HEK293 (cell line): ENCODE data around the gene MTCL1.

Experiments
- CTCF ChIA-PET: fragments of 350-600 bp; formaldehyde crosslinking; extraction: SDS; loops from one replicate; lab custom pipeline; 2021; ENCODE audit warnings: antibody characterized with exemption; lab: Yijun Ruan, JAX
- POLR2A ChIA-PET: fragments of 300-600 bp; formaldehyde crosslinking; extraction: SDS; loops from one replicate; lab custom pipeline; 2020; ENCODE audit warnings: antibody characterized with exemption, inconsistent platforms; lab: Yijun Ruan, JAX
- H3K27ac ChIP-seq: fragments of 200-500 bp; sonication (Bioruptor generic); 2 replicates; pipeline ENCODE4 v1.5.1; 2014; ENCODE audit warnings: low read depth, low read length, control low read depth, inconsistent platforms; ENCODE audit errors: extremely low read depth
- H3K36me3 ChIP-seq, 2 experiments: fragments of 200-500 bp in 1 of 2; sonication (Bioruptor generic) in 1 of 2; 1 replicate in 1 of 2; 2 replicates in 1 of 2; pipeline ENCODE4 v1.5.1; 2014 to 2017; ENCODE audit warnings: inconsistent platforms in 2 of 2, low read length in 2 of 2; ENCODE audit not compliant: control insufficient read depth in 2 of 2, insufficient read depth in 1 of 2
- H3K4me1 ChIP-seq: fragments of 200-500 bp; sonication (Bioruptor generic); 2 replicates; pipeline ENCODE4 v1.5.1; 2014; ENCODE audit warnings: mild to moderate bottlenecking, low read length, inconsistent platforms; ENCODE audit not compliant: control insufficient read depth, insufficient read depth
- H3K4me3 ChIP-seq: 2 replicates; pipeline ENCODE4 v1.5.1; 2011; ENCODE audit warnings: low read depth, mild to moderate bottlenecking, control low read depth, low read length, moderate library complexity
- H3K9me3 ChIP-seq: fragments of 200-500 bp; sonication (Bioruptor generic); 2 replicates; pipeline ENCODE4 v1.5.1; 2014; ENCODE audit warnings: low read depth, low read length, inconsistent platforms; ENCODE audit not compliant: control insufficient read depth, insufficient read depth
- GLIS1 ChIP-seq: fragments of 450-650 bp; formaldehyde crosslinking; IDR thresholded peaks from 2 replicates; pipeline ENCODE4 v1.5.1; 2016; ENCODE audit warnings: missing biosample characterization, missing genetic modification characterization
- GLIS2 ChIP-seq: fragments of 450-650 bp; formaldehyde crosslinking; IDR thresholded peaks from 2 replicates; pipeline ENCODE4 v1.5.1; 2016; ENCODE audit warnings: missing biosample characterization, missing genetic modification characterization
- HOXA7 ChIP-seq: sonication (generic); formaldehyde crosslinking; IDR thresholded peaks from 2 replicates; pipeline ENCODE4 v1.8.1; 2022; ENCODE audit warnings: missing genetic modification reagents, borderline replicate concordance
- SETDB1 ChIP-seq: IDR thresholded peaks from one replicate; pipeline ENCODE4 v1.6.1; 2017; ENCODE audit warnings: mild to moderate bottlenecking, low read length, moderate library complexity, mixed read lengths; ENCODE audit not compliant: insufficient read length
- YY1 ChIP-seq: fragments of 450-650 bp; formaldehyde crosslinking; IDR thresholded peaks from 2 replicates; pipeline ENCODE4 v1.5.1; 2018; ENCODE audit warnings: missing biosample characterization, missing genetic modification characterization
- ZBTB8A ChIP-seq: fragments of 450-650 bp; formaldehyde crosslinking; IDR thresholded peaks from 2 replicates; pipeline ENCODE4 v1.5.1; 2016; ENCODE audit warnings: missing biosample characterization, missing genetic modification characterization
- ZFP3 ChIP-seq: fragments of 450-650 bp; formaldehyde crosslinking; IDR thresholded peaks from 2 replicates; pipeline ENCODE4 v1.5.1; 2016; ENCODE audit warnings: low read depth, missing biosample characterization, missing genetic modification characterization
- ZNF155 ChIP-seq: fragments of 450-650 bp; formaldehyde crosslinking; IDR thresholded peaks from 2 replicates; pipeline ENCODE4 v1.5.1; 2016; ENCODE audit warnings: missing biosample characterization, missing genetic modification characterization
- ZNF2 ChIP-seq: fragments of 450-650 bp; formaldehyde crosslinking; IDR thresholded peaks from 2 replicates; pipeline ENCODE4 v1.5.1; 2016; ENCODE audit warnings: missing biosample characterization, missing genetic modification characterization
- ZNF202 ChIP-seq: fragments of 450-650 bp; formaldehyde crosslinking; IDR thresholded peaks from 2 replicates; pipeline ENCODE4 v1.5.1; 2016; ENCODE audit warnings: missing biosample characterization, missing genetic modification characterization, borderline replicate concordance
- ZNF23 ChIP-seq: fragments of 450-650 bp; formaldehyde crosslinking; IDR thresholded peaks from 2 replicates; pipeline ENCODE4 v1.5.1; 2016; ENCODE audit warnings: missing biosample characterization, missing genetic modification characterization, borderline replicate concordance
- ZNF354C ChIP-seq: fragments of 450-650 bp; formaldehyde crosslinking; IDR thresholded peaks from 2 replicates; pipeline ENCODE4 v1.5.1; 2016; ENCODE audit warnings: missing biosample characterization, missing genetic modification characterization, low read depth, borderline replicate concordance
- ZNF433 ChIP-seq: fragments of 450-650 bp; formaldehyde crosslinking; IDR thresholded peaks from 2 replicates; pipeline ENCODE4 v1.5.1; 2016; ENCODE audit warnings: missing biosample characterization, missing genetic modification characterization, low read depth
- ZNF510 ChIP-seq: fragments of 450-650 bp; formaldehyde crosslinking; IDR thresholded peaks from 2 replicates; pipeline ENCODE4 v1.5.1; 2018; ENCODE audit warnings: mild to moderate bottlenecking, missing genetic modification characterization, missing biosample characterization; ENCODE audit not compliant: insufficient replicate concordance
- ZNF518A ChIP-seq: fragments of 450-650 bp; formaldehyde crosslinking; conservative IDR thresholded peaks from 2 replicates; pipeline ENCODE4 v1.5.1; 2016; ENCODE audit warnings: low read depth, missing biosample characterization, missing genetic modification characterization
- ZNF529 ChIP-seq: fragments of 450-650 bp; formaldehyde crosslinking; IDR thresholded peaks from 2 replicates; pipeline ENCODE4 v1.5.1; 2017; ENCODE audit warnings: missing genetic modification characterization, missing biosample characterization; ENCODE audit not compliant: insufficient replicate concordance
- ZNF555 ChIP-seq: fragments of 450-650 bp; formaldehyde crosslinking; conservative IDR thresholded peaks from 2 replicates; pipeline ENCODE4 v1.5.1; 2017; ENCODE audit warnings: missing biosample characterization, mild to moderate bottlenecking, missing genetic modification characterization, inconsistent platforms
- ZNF626 ChIP-seq: fragments of 450-650 bp; sonication (Bioruptor Pico); formaldehyde crosslinking; IDR thresholded peaks from 2 replicates; pipeline ENCODE4 v1.5.1; 2018; ENCODE audit warnings: missing biosample characterization, missing genetic modification characterization, inconsistent platforms
- TF ChIP-seq, protein P1 (sequence below): fragments of 450-650 bp; formaldehyde crosslinking; IDR thresholded peaks from 2 replicates; pipeline ENCODE4 v1.5.1; 2016; ENCODE audit warnings: missing biosample characterization, missing genetic modification characterization
- TF ChIP-seq, protein P2 (sequence below): fragments of 450-650 bp; formaldehyde crosslinking; IDR thresholded peaks from 2 replicates; pipeline ENCODE4 v1.5.1; 2016; ENCODE audit warnings: missing biosample characterization, missing genetic modification characterization

The MTCL1 gene

DNA sequence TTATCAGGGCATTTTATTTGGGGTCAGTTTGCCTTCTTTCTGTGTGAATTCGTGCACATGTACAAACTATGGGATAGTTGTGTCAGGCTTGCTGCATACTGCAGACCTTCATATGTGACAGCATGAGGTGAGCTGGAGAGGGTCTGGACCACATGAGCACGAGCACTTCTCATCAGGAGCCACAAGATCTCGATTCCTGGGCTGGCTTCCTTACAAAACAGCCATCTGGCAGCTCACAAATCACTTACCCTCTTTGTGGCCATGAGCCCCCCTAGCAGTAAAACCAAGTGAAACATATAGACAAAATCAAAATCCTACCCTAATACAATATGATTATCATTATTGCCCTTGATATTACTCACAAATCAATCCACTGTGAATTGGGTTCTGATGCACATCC is 121.2 kb downstream of the MTCL1 start (continued):
- TF ChIP-seq ZNF510 (tag by site-specific recombination) (no peak), YY1 (no peak), ZNF433 (no peak), ZNF23 (tag by site-specific recombination) (no peak), ZNF529 (tag by site-specific recombination) (no peak)

GRCh38 chr18:8826971-8827370 is 121.6 kb downstream of the MTCL1 start:
- POLR2A ChIA-PET, result no interaction called here
- no peaks in the 10 kb centered on the region for H3K4me1 ChIP-seq
- H3K27ac ChIP-seq, result no peak overlapping the region
- peaks cover 0 to 30% of the 10 kb centered on the region in 2 experiments; a peak in 2 of 3 replicates for H3K36me3 ChIP-seq
- no peak for TF ChIP-seq ZNF518A
- no peak for TF ChIP-seq GLIS2 (tag by site-specific recombination)
- H3K9me3 ChIP-seq, result no peaks in the 10 kb centered on the region
- H3K4me3 ChIP-seq, result no peak overlapping the region
- CTCF ChIA-PET, result no interaction called here

- TF ChIP-seq ZNF155 (no peak), SETDB1 (no peak), ZNF555 (tag by site-specific recombination) (no peak), GLIS1 (tag by site-specific recombination) (no peak), HOXA7 (CRISPR knock-in tag) (no peak), ZBTB8A (tag by site-specific recombination) (no peak), ZNF510 (tag by site-specific recombination) (no peak), ZNF626 (no peak), ZFP3 (tag by site-specific recombination) (no peak), ZNF202 (tag by site-specific recombination) (no peak), ZNF354C (tag by site-specific recombination) (no peak), ZNF2 (tag by site-specific recombination) (no peak)
- TF ChIP-seq, protein P1, sequence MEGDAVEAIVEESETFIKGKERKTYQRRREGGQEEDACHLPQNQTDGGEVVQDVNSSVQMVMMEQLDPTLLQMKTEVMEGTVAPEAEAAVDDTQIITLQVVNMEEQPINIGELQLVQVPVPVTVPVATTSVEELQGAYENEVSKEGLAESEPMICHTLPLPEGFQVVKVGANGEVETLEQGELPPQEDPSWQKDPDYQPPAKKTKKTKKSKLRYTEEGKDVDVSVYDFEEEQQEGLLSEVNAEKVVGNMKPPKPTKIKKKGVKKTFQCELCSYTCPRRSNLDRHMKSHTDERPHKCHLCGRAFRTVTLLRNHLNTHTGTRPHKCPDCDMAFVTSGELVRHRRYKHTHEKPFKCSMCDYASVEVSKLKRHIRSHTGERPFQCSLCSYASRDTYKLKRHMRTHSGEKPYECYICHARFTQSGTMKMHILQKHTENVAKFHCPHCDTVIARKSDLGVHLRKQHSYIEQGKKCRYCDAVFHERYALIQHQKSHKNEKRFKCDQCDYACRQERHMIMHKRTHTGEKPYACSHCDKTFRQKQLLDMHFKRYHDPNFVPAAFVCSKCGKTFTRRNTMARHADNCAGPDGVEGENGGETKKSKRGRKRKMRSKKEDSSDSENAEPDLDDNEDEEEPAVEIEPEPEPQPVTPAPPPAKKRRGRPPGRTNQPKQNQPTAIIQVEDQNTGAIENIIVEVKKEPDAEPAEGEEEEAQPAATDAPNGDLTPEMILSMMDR (tag by site-specific recombination), result no peak
- TF ChIP-seq, protein P2, sequence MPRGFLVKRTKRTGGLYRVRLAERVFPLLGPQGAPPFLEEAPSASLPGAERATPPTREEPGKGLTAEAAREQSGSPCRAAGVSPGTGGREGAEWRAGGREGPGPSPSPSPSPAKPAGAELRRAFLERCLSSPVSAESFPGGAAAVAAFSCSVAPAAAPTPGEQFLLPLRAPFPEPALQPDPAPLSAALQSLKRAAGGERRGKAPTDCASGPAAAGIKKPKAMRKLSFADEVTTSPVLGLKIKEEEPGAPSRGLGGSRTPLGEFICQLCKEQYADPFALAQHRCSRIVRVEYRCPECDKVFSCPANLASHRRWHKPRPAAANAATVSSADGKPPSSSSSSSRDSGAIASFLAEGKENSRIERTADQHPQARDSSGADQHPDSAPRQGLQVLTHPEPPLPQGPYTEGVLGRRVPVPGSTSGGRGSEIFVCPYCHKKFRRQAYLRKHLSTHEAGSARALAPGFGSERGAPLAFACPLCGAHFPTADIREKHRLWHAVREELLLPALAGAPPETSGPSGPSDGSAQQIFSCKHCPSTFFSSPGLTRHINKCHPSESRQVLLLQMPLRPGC (tag by site-specific recombination), result no peak
- CTCF ChIA-PET, result no interaction called here
- POLR2A ChIA-PET, result no interaction called here
- no peaks in the 10 kb centered on the region for H3K4me1 ChIP-seq
- H3K36me3 ChIP-seq, result peaks cover 0 to 27% of the 10 kb centered on the region in 2 experiments; a peak in 1 of 3 replicates
- no peak overlapping the region for H3K27ac ChIP-seq
- H3K4me3 ChIP-seq, result no peak overlapping the region
- H3K9me3 ChIP-seq, result no peaks in the 10 kb centered on the region
These were observed 122.9 kb downstream of the MTCL1 start for GRCh38 chr18:8828300-8828699.
